Endothelial cell of umbilical vein (primary cell): Measurements from ENCODE around the gene TNIP1.

Experiments
- CTCF ChIP-seq, 2 donors: IDR thresholded peaks; 1 replicate in 1 of 2; 2 replicates in 1 of 2; pipeline ENCODE4 v1.5.1; 2011; ENCODE audit warnings: low read length in 2 of 2, mild to moderate bottlenecking in 2 of 2, moderate library complexity in 2 of 2, control low read depth in 1 of 2, inconsistent platforms in 1 of 2, low read depth in 1 of 2; ENCODE audit not compliant: insufficient read depth in 1 of 2; ENCODE audit errors: extremely low read depth in 1 of 2
- EZH2 ChIP-seq: IDR thresholded peaks from 2 replicates; pipeline ENCODE4 v1.6.1; 2012; ENCODE audit warnings: borderline replicate concordance, low read depth, mild to moderate bottlenecking, moderate library complexity, low read length, inconsistent platforms; ENCODE audit not compliant: severe bottlenecking
- FOS ChIP-seq: IDR thresholded peaks from 2 replicates; pipeline ENCODE4 v1.6.1; 2011; ENCODE audit warnings: mild to moderate bottlenecking, low read length, moderate library complexity, borderline replicate concordance; ENCODE audit not compliant: insufficient read depth
- GATA2 ChIP-seq: IDR thresholded peaks from 2 replicates; pipeline ENCODE4 v1.7.0; 2011; ENCODE audit warnings: low read depth, mild to moderate bottlenecking, moderate library complexity, mixed read lengths, low read length; ENCODE audit not compliant: insufficient read length, insufficient read depth
- JUN ChIP-seq: IDR thresholded peaks from 2 replicates; pipeline ENCODE4 v1.6.1; 2011; ENCODE audit warnings: borderline replicate concordance, low read depth; ENCODE audit not compliant: insufficient read length, insufficient read depth
- MYC ChIP-seq: IDR thresholded peaks from one replicate; pipeline ENCODE4 v1.6.1; 2011; ENCODE audit warnings: mild to moderate bottlenecking, low read depth, low read length
- POLR2A ChIP-seq: IDR thresholded peaks from 2 replicates; pipeline ENCODE4 v1.6.1; 2012; ENCODE audit warnings: low read depth, mild to moderate bottlenecking, control low read depth, low read length
- POLR2AphosphoS5 ChIP-seq: IDR thresholded peaks from 2 replicates; pipeline ENCODE4 v1.6.1; 2012; ENCODE audit warnings: low read depth, mild to moderate bottlenecking, control low read depth, low read length, moderate library complexity; ENCODE audit not compliant: insufficient read depth

- no peak for TF ChIP-seq CTCF (IDR thresholded peaks at IDR 0.05; ENCODE audit: extremely low read depth in 1 of 2, insufficient read depth in 1 of 2, low read depth in 1 of 2, low read length in 2 of 2)
- TF ChIP-seq POLR2AphosphoS5, result no peak
- no peak for TF ChIP-seq FOS
- no peak for TF ChIP-seq GATA2
- no peak for TF ChIP-seq EZH2
- no peak for TF ChIP-seq POLR2A
- no peak for TF ChIP-seq JUN
- TF ChIP-seq MYC, result no peak
Observed at GRCh38 chr5:151074557-151074956, 6.3 kb downstream of the TNIP1 start.
